Endodermal cell (in vitro differentiated cells): ENCODE measurements around the gene SIGLEC6. TPM values are rescaled to one million over a fixed set of nuclear protein-coding genes. Genes with fewer than 3 reads are reported as not detected.

Experiments
- DNase-seq: peaks from one replicate; pipeline ENCODE4 v3.0.0-alpha.2; 2017
- H3K27ac ChIP-seq: 2 replicates; pipeline ENCODE4 v1.5.1; 2013; ENCODE audit warnings: mild to moderate bottlenecking, low read depth, low read length, moderate library complexity
- H3K27me3 ChIP-seq: 2 replicates; pipeline ENCODE4 v1.6.1; 2013; ENCODE audit warnings: mild to moderate bottlenecking, low read length, moderate library complexity; ENCODE audit not compliant: insufficient read depth, control insufficient read depth, poor library complexity, severe bottlenecking
- H3K36me3 ChIP-seq: 2 replicates; pipeline ENCODE4 v1.7.0; 2013; ENCODE audit warnings: mild to moderate bottlenecking, low read length, moderate library complexity; ENCODE audit not compliant: control insufficient read depth, insufficient read depth
- H3K4me1 ChIP-seq: one replicate; pipeline ENCODE4 v1.7.0; 2013; ENCODE audit warnings: low read length; ENCODE audit not compliant: control insufficient read depth, insufficient read depth
- H3K4me3 ChIP-seq: 2 replicates; pipeline ENCODE4 v1.5.1; 2013; ENCODE audit warnings: mild to moderate bottlenecking, low read length, moderate library complexity
- H3K9ac ChIP-seq: 2 replicates; pipeline ENCODE4 v1.6.1; 2013; ENCODE audit warnings: mild to moderate bottlenecking, low read length, moderate library complexity; ENCODE audit not compliant: poor library complexity, severe bottlenecking; ENCODE audit errors: extremely low read depth
- H3K9me3 ChIP-seq: 2 replicates; pipeline ENCODE4 v1.6.1; 2013; ENCODE audit warnings: mild to moderate bottlenecking, low read length, moderate library complexity; ENCODE audit not compliant: control insufficient read depth
- H3K27ac Mint-ChIP-seq: 2 replicates; pipeline ENCODE4 v1.8.0; 2020; ENCODE audit warnings: mixed read lengths
- H3K27me3 Mint-ChIP-seq: 2 replicates; pipeline ENCODE4 v1.8.0; 2021; ENCODE audit warnings: mild to moderate bottlenecking, mixed read lengths; ENCODE audit not compliant: insufficient read depth
- H3K36me3 Mint-ChIP-seq: 2 replicates; pipeline ENCODE4 v1.8.0; 2020; ENCODE audit warnings: low read depth, mixed read lengths
- H3K4me1 Mint-ChIP-seq: 2 replicates; pipeline ENCODE4 v1.8.0; 2020; ENCODE audit warnings: mixed read lengths
- H3K4me3 Mint-ChIP-seq: 2 replicates; pipeline ENCODE4 v1.8.0; 2020; ENCODE audit warnings: mild to moderate bottlenecking, moderate library complexity, mixed read lengths
- H3K9me3 Mint-ChIP-seq: 2 replicates; pipeline ENCODE4 v1.8.0; 2020; ENCODE audit warnings: mild to moderate bottlenecking, mixed read lengths
- WGBS, 2 experiments: methylation state at CpG; one replicate each; pipeline versions ENCODE4 v1.1.5 to v1.1.7; 2013; ENCODE audit warnings: missing lambda C conversion rate in 2 of 2, mixed read lengths in 1 of 2; ENCODE audit not compliant: insufficient coverage in 1 of 2, insufficient read length in 1 of 2; 5-methylcytosine and 5-hydroxymethylcytosine counted together
- total RNA-seq, 2 donors: library from RNA; stranded (reverse); fragmentation: NEBNext Ultra II Directional in 1 of 2; extraction: Animal tissue kit (Norgen Biotek cat#: 25700) in 1 of 2; gene quantifications; 2 replicates in 1 of 2; 3 replicates in 1 of 2; pipeline ENCODE4 v1.2.1, GENCODE V29; 2021
- TF ChIP-seq, protein P1 (sequence below): fragments of 200-600 bp; sonication (generic); conservative IDR thresholded peaks from 2 replicates; pipeline ENCODE4 v1.5.0; 2021; ENCODE audit warnings: antibody characterized with exemption, mild to moderate bottlenecking

The SIGLEC6 gene
- total RNA-seq, 2 donors from 2014 or later: 0.26 TPM; not detected in 1

- Histone ChIP-seq H3K27ac (no peak overlapping the region), H3K9me3 (no peaks in the 10 kb centered on the region), H3K9ac (no peak overlapping the region), H3K27me3 (peaks cover 43% of the 10 kb centered on the region), H3K36me3 (no peaks in the 10 kb centered on the region), H3K4me3 (no peak overlapping the region), H3K4me1 (no peaks in the 10 kb centered on the region)
- TF ChIP-seq, protein P1, sequence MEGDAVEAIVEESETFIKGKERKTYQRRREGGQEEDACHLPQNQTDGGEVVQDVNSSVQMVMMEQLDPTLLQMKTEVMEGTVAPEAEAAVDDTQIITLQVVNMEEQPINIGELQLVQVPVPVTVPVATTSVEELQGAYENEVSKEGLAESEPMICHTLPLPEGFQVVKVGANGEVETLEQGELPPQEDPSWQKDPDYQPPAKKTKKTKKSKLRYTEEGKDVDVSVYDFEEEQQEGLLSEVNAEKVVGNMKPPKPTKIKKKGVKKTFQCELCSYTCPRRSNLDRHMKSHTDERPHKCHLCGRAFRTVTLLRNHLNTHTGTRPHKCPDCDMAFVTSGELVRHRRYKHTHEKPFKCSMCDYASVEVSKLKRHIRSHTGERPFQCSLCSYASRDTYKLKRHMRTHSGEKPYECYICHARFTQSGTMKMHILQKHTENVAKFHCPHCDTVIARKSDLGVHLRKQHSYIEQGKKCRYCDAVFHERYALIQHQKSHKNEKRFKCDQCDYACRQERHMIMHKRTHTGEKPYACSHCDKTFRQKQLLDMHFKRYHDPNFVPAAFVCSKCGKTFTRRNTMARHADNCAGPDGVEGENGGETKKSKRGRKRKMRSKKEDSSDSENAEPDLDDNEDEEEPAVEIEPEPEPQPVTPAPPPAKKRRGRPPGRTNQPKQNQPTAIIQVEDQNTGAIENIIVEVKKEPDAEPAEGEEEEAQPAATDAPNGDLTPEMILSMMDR: no peak
- WGBS, 2 experiments: 81 to 100% methylated on average over 1 to 9 of the region's 9 CpGs
- no peaks in the 10 kb centered on the region for H3K4me1 Mint-ChIP-seq
- no peaks in the 10 kb centered on the region for H3K36me3 Mint-ChIP-seq
- H3K27ac Mint-ChIP-seq: no peak overlapping the region
- peaks cover 55% of the 10 kb centered on the region for H3K27me3 Mint-ChIP-seq
- DNase-seq: no peak
- H3K4me3 Mint-ChIP-seq: no peak overlapping the region
- H3K9me3 Mint-ChIP-seq: no peaks in the 10 kb centered on the region
Observed at GRCh38 chr19:51470966-51471365, 60.5 kb downstream of the SIGLEC6 start.

GRCh38 chr19:51469629-51470028, 61.8 kb downstream of the SIGLEC6 start:
- H3K27ac Mint-ChIP-seq: no peak overlapping the region
- Histone ChIP-seq H3K9me3 (no peaks in the 10 kb centered on the region), H3K4me1 (no peaks in the 10 kb centered on the region), H3K27me3 (peaks cover 57% of the 10 kb centered on the region), H3K9ac (no peak overlapping the region), H3K36me3 (no peaks in the 10 kb centered on the region), H3K4me3 (no peak overlapping the region), H3K27ac (no peak overlapping the region)
- H3K9me3 Mint-ChIP-seq: no peaks in the 10 kb centered on the region
- no peaks in the 10 kb centered on the region for H3K4me1 Mint-ChIP-seq
- 85% methylated on average over 1 of the region's 1 CpG; no CpG with 5 or more reads in 1 of the 2 experiments for WGBS, 2 experiments
- peaks cover 64% of the 10 kb centered on the region for H3K27me3 Mint-ChIP-seq
- no peaks in the 10 kb centered on the region for H3K36me3 Mint-ChIP-seq
- TF ChIP-seq, protein P1: no peak
- no peak for DNase-seq
- no peak overlapping the region for H3K4me3 Mint-ChIP-seq

DNA sequence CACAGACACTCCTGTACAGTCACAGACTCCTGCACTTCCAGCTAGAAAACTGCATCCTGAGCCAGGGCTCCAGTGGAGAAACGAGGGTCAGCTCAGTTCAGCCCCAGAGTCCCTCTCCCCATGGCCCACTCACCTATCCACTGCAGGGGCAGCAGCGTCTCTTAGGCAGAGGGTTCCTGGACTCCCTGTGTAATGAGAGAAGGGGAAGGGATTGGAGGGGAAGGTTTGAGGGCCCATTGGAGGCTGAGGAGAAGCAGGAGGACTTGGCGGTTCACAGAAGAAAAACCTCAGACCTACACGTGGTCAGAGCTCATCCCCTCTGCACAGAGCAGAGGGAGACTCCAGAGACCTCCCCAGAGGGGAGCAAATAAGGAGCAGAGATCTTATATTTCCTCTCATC, 62.3 kb downstream of the SIGLEC6 start:
- Histone ChIP-seq H3K36me3 (no peaks in the 10 kb centered on the region), H3K9me3 (no peaks in the 10 kb centered on the region), H3K4me1 (no peaks in the 10 kb centered on the region), H3K4me3 (no peak overlapping the region), H3K27ac (no peak overlapping the region), H3K27me3 (peaks cover 61% of the 10 kb centered on the region), H3K9ac (no peak overlapping the region)
- WGBS, 2 experiments: 49 to 56% methylated on average over 2 to 4 of the region's 4 CpGs
- no peak overlapping the region for H3K27ac Mint-ChIP-seq
- peaks cover 63% of the 10 kb centered on the region for H3K27me3 Mint-ChIP-seq
- no peaks in the 10 kb centered on the region for H3K9me3 Mint-ChIP-seq
- no peaks in the 10 kb centered on the region for H3K36me3 Mint-ChIP-seq
- no peaks in the 10 kb centered on the region for H3K4me1 Mint-ChIP-seq
- TF ChIP-seq, protein P1: no peak
- no peak for DNase-seq
- H3K4me3 Mint-ChIP-seq: no peak overlapping the region
